HUES6 (cell line): ENCODE data around the gene BAHD1.
A peak's percentile ranks its signal among the peaks of the same experiment; 100 is the strongest.
"Not testable (repeated sequence)": the region's sequence is repeated elsewhere in the genome, so short reads cannot be mapped to it uniquely, and the experiment has no call there.

Experiments
- H3K27ac ChIP-seq: 2 replicates; pipeline ENCODE4 v1.7.0; 2013; ENCODE audit warnings: low read depth, mild to moderate bottlenecking, low read length, inconsistent platforms
- H3K27me3 ChIP-seq: 2 replicates; pipeline ENCODE4 v1.6.1; 2013; ENCODE audit warnings: low read length; ENCODE audit not compliant: control insufficient read depth, insufficient read depth
- H3K36me3 ChIP-seq: 2 replicates; pipeline ENCODE4 v1.6.1; 2013; ENCODE audit warnings: low read length; ENCODE audit not compliant: control insufficient read depth, insufficient read depth
- H3K4me1 ChIP-seq: 2 replicates; pipeline ENCODE4 v1.6.1; 2013; ENCODE audit warnings: low read length; ENCODE audit not compliant: control insufficient read depth, insufficient read depth
- H3K4me3 ChIP-seq: 2 replicates; pipeline ENCODE4 v1.5.1; 2013; ENCODE audit warnings: low read depth, low read length
- H3K9ac ChIP-seq: one replicate; pipeline ENCODE4 v1.6.1; 2013; ENCODE audit warnings: mild to moderate bottlenecking, low read length
- H3K9me3 ChIP-seq: 2 replicates; pipeline ENCODE4 v1.6.1; 2013; ENCODE audit warnings: low read depth, low read length; ENCODE audit not compliant: control insufficient read depth, insufficient read depth

BAHD1 gene

DNA sequence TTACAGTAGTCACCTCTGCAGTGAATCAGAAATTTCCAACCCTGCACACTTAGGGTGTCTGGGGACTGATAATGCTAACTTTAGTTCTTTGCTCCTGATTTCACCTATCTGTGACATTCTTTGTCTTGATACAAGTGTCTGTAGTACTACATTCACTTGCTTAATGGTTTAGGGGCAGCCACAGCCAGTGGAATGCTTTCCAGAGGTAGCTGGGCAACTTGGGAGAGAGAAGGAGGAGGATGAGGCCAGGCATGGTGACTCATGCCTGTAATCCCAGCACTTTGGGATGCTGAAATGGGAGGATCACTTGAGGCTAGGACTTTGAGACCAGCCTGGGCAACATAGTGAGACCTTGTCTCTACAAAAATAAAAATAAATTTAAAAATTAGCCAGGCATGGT is 8.5 kb downstream of the BAHD1 start:
- no peak overlapping the region for H3K27ac ChIP-seq
- H3K9me3 ChIP-seq = no peaks in the 10 kb centered on the region
- no peaks in the 10 kb centered on the region for H3K36me3 ChIP-seq
- no peak overlapping the region for H3K9ac ChIP-seq
- H3K27me3 ChIP-seq = no peaks in the 10 kb centered on the region
- H3K4me1 ChIP-seq = peaks cover 69% of the 10 kb centered on the region
- H3K4me3 ChIP-seq = no peak overlapping the region

DNA sequence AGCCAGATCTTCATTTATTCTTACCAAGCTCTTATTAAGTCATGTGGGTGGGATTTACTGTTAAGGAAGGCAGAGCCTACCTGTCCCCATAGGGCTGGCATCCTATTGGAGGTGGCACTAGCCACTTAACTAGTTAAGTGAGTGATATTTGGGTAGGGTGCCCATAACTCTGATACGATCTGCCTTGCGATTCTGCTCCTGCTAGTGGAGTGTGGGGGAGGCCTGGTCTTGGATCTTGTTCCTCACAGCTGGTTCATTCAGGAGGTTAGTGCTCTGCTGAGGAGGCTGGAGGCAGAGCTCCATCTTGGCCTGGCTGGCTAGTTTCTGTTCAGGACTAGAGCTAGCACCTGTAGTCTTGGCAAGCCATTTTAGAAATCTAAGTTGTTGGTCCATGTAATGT is 9.3 kb downstream of the BAHD1 start:
- H3K4me1 ChIP-seq = peaks cover 69% of the 10 kb centered on the region

DNA sequence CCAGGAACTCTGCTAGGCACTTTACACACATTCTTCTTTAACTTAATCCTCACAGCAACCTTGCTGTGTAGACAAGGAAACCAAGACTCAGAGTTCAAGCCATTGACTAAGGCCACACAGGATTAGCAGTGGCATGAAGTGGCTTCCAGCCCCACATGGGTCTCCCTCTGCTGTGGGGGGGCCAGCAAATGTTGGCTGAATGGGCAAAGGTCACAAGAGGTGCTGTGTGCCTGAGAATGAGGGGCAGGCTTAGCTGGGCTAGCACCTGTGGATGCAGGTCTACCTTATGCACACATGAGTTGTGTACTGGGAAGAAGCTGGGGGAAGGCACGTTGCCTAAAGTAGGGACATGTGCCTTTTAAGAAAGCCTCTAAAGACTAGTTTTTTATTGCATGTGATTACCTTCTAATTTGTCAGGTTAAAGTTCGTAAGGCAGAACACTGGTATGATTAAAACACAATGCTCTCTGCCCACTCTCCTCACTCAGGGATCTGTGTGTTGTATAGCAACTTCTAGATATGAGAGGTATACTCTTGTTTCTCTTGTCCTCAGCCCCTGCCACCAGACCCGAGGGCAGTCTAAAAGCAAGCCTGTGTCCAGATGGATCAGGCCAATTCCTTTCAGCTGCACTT is 10.9 kb downstream of the BAHD1 start:
- peaks cover 68% of the 10 kb centered on the region for H3K4me1 ChIP-seq
- no peak overlapping the region for H3K9ac ChIP-seq
- no peaks in the 10 kb centered on the region for H3K36me3 ChIP-seq
- no peak overlapping the region for H3K4me3 ChIP-seq
- H3K9me3 ChIP-seq = no peaks in the 10 kb centered on the region
- H3K27ac ChIP-seq = no peak overlapping the region
- H3K27me3 ChIP-seq = no peaks in the 10 kb centered on the region

More for the DNA sequence above, 9.3 kb downstream of the BAHD1 start:
- H3K9ac ChIP-seq = no peak overlapping the region
- no peaks in the 10 kb centered on the region for H3K9me3 ChIP-seq
- H3K27ac ChIP-seq = no peak overlapping the region
- H3K4me3 ChIP-seq = no peak overlapping the region
- H3K36me3 ChIP-seq = no peaks in the 10 kb centered on the region
- no peaks in the 10 kb centered on the region for H3K27me3 ChIP-seq

GRCh38 chr15:40452296-40453090 is 11.7 kb downstream of the BAHD1 start:
- Histone ChIP-seq H3K9me3 (no peaks in the 10 kb centered on the region), H3K4me1 (peaks cover 73% of the 10 kb centered on the region), H3K4me3 (no peak overlapping the region), H3K27ac (no peak overlapping the region), H3K9ac (no peak overlapping the region), H3K27me3 (no peaks in the 10 kb centered on the region), H3K36me3 (no peaks in the 10 kb centered on the region)

GRCh38 chr15:40453941-40454340 is 13.2 kb downstream of the BAHD1 start:
- peaks cover 73% of the 10 kb centered on the region for H3K4me1 ChIP-seq
- H3K4me3 ChIP-seq, H3K27ac ChIP-seq, H3K27me3 ChIP-seq, H3K9ac ChIP-seq, H3K9me3 ChIP-seq: not testable (repeated sequence)
- peaks cover 11% of the 10 kb centered on the region for H3K36me3 ChIP-seq

GRCh38 chr15:40454904-40455391 is 14.2 kb downstream of the BAHD1 start:
- Histone ChIP-seq H3K4me3 (no peak overlapping the region), H3K27me3 (no peaks in the 10 kb centered on the region), H3K9me3 (no peaks in the 10 kb centered on the region), H3K9ac (no peak overlapping the region), H3K36me3 (peaks cover 21% of the 10 kb centered on the region), H3K4me1 (peaks cover 66% of the 10 kb centered on the region), H3K27ac (no peak overlapping the region)

GRCh38 chr15:40456299-40456712 is 15.6 kb downstream of the BAHD1 start:
- Histone ChIP-seq H3K4me1 (peaks cover 55% of the 10 kb centered on the region), H3K27ac (no peak overlapping the region), H3K36me3 (peaks cover 34% of the 10 kb centered on the region), H3K4me3 (no peak overlapping the region), H3K9ac (no peak overlapping the region), H3K27me3 (no peaks in the 10 kb centered on the region), H3K9me3 (no peaks in the 10 kb centered on the region)

DNA sequence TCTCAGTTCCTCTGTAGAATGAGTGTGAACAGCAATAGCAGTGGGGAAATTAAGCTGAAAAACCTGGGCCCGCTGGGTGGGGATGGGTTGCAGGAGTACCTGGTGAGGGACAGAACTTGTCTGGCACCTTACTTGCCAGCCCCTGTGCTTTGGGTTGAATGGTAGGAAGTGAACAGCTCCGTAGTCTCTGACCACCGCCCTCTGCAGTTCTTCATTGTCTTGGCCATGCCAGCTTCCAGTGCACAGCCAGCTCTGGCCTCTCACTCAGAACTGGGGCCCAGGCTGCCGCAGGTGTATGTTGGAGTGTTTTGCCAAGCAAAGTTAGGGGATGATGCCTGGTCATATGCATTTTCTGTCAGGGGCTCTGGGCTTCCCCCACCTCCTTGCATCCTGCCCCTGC is 16.0 kb downstream of the BAHD1 start:
- no peaks in the 10 kb centered on the region for H3K9me3 ChIP-seq
- H3K27ac ChIP-seq = no peak overlapping the region
- peaks cover 37% of the 10 kb centered on the region for H3K36me3 ChIP-seq
- H3K4me1 ChIP-seq = peaks cover 51% of the 10 kb centered on the region
- H3K9ac ChIP-seq = no peak overlapping the region
- no peak overlapping the region for H3K4me3 ChIP-seq
- no peaks in the 10 kb centered on the region for H3K27me3 ChIP-seq

DNA sequence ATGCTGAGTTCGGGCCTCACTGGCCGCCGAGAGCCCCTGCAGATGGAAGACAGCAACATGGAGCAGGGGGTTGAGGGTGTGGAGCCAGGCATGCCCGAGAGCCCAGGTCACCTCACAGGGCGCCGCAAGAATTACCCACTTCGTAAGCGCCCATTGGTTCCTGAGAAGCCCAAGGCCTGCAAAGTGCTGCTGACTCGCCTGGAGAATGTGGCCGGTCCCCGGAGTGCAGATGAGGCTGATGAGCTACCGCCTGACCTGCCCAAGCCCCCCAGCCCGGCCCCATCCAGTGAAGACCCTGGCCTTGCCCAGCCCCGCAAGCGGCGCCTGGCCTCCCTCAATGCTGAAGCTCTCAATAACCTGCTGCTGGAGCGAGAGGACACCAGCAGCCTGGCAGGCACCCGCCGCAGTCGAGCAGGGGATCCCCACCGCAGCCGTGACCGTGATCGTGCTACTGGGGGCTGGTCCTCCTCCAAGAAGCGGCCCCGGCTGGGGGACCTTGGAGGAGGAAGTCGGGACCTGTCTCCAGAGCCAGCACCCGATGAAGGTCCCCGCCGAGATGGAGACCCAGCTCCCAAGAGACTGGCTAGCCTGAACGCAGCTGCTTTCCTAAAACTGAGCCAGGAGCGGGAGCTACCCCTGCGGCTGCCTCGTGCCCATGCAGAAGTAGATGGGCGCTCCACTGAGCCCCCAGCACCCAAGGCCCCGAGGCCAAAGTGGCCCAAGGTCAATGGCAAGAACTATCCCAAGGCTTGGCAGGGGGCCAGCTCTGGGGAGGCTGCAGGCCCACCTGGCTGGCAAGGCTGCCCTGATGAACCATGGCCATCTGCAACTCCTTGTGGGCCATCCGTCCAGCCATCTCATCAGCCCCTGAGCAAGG is 18.0 kb downstream of the BAHD1 start:
- H3K9ac ChIP-seq = peak overlapping the region; percentile 25
- H3K27me3 ChIP-seq = no peaks in the 10 kb centered on the region
- H3K9me3 ChIP-seq = no peaks in the 10 kb centered on the region
- H3K4me1 ChIP-seq = peaks cover 33% of the 10 kb centered on the region
- peaks cover 53% of the 10 kb centered on the region for H3K36me3 ChIP-seq
- H3K4me3 ChIP-seq = no peak overlapping the region
- H3K27ac ChIP-seq = no peak overlapping the region

- no peak overlapping the region for H3K27ac ChIP-seq
- peaks cover 25% of the 10 kb centered on the region for H3K4me1 ChIP-seq
- no peak overlapping the region for H3K9ac ChIP-seq
- no peaks in the 10 kb centered on the region for H3K9me3 ChIP-seq
- peaks cover 61% of the 10 kb centered on the region for H3K36me3 ChIP-seq
- H3K4me3 ChIP-seq = no peak overlapping the region
- H3K27me3 ChIP-seq = no peaks in the 10 kb centered on the region
Measured at GRCh38 chr15:40459391-40460015, 18.8 kb downstream of the BAHD1 start.
